Activated CD4-positive, alpha-beta T cell treated with anti-CD3 and anti-CD28 coated beads for 1 hour (primary cell): Measurements from ENCODE around the gene MROH7.

ENCODE experiments used
- DNase-seq: peaks from one replicate; pipeline ENCODE4 v3.0.0-alpha.2; 2020

The MROH7 gene

GRCh38 chr1:54744696-54745095 lies 103.1 kb downstream of the MROH7 start:
- DNase-seq, result no peak

DNA sequence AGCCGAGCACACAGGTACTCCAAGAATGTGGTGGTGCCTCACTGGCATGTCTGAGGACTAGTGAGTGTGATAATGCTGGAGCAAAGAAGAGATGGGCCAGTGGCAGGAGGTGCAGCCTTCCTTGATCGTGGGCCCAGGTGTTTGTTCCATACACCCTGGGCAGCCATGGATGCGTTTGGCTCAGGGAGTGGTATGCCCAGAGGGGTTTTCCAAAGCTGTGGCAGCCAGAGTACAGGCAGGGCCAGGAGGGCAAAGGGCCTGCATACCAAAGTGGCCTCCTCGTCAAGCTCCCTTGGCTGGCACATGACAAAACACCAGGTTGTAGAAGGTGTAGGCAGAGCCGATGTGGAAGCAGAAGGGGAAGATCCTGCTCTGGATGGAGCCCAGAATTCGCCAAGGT lies 103.7 kb downstream of the MROH7 start:
- no peak for DNase-seq

- DNase-seq, result no peak
These were observed 104.3 kb downstream of the MROH7 start for GRCh38 chr1:54745864-54746263.

- DNase-seq, result no peak
These were observed 106.7 kb downstream of the MROH7 start for GRCh38 chr1:54748094-54748835.

DNA sequence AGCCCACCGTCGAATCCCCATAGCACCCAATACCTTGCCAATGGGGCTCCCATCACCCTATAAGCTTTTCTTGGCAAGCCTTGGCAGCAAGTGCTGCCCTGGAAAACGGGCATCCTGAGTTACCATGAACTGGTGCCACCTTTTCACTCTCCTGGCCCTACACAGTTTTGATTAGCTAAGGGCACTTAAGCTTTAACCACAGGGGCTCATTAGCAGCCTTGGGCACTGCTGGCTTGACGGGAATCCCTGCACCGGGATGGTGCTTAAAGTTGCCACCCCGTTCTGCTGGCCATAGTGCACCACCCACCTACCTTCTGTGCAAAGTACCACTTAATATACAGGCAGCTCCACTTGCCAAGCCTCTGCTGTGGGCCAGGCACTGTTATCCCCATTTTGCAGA lies 109.0 kb downstream of the MROH7 start:
- DNase-seq, result no peak

DNA sequence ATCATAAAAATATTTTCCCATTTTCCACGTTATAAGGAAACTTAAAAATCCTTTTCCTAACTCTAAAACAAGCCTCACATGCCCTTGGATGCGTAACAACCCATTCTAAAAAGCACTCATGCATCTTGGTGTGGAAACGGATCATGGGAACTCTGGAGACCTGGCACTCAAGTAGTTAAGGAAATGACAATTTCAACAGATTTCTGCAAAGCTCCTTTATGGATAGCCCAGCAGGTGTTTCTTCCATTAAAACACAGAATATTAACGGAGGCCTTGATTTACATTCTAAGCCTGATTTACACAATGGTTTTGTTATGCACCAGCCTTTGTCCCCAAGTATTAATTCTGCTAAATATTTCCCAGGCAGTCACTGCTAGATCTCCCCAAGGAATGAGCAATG lies 109.8 kb downstream of the MROH7 start:
- no peak for DNase-seq

DNA sequence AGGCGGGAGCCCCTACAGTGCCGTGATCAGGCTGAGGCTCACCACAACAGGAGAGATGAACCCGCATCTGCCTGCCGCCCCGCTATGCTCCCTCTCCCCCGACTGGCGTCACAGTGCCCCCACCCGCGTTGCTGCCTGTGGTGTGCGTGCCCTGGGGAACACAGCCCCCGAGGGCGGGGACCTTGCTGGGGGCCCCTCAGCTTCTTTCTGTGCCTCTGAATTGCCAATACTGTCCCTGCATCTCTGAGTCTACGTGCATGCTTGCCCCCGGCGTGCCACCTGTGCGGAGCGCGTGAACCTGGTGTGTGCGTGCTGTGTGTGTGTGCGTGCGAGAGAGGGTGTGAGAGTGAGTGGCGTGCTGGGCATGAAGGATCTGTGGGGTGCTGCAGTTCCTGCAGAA lies 112.5 kb downstream of the MROH7 start:
- no peak for DNase-seq

- DNase-seq, result no peak
These were observed 113.1 kb downstream of the MROH7 start for GRCh38 chr1:54754486-54755285.

GRCh38 chr1:54757833-54758232 lies 116.2 kb downstream of the MROH7 start:
- no peak for DNase-seq

- no peak for DNase-seq
These were observed 117.2 kb downstream of the MROH7 start for GRCh38 chr1:54758678-54759348.
